Gastroesophageal sphincter (tissue), 3 donors: ENCODE measurements around the gene NEO1.

Experiments used
- CTCF ChIP-seq, 4 experiments: fragments of 200-600 bp in 2 of 4; fragments of 450-650 bp in 2 of 4; sonication (generic) in 1 of 4; IDR thresholded peaks; one replicate each; pipeline ENCODE4 v1.5.1; 2017 to 2019; ENCODE audit warnings: antibody characterized with exemption in 4 of 4, mild to moderate bottlenecking in 2 of 4, moderate library complexity in 2 of 4
- EP300 ChIP-seq: sonication (generic); formaldehyde crosslinking; IDR thresholded peaks from one replicate; pipeline ENCODE4 v1.6.1; 2017; ENCODE audit warnings: antibody characterized with exemption, mild to moderate bottlenecking
- POLR2A ChIP-seq, 2 donors: fragments of 450-650 bp; IDR thresholded peaks; one replicate each; pipeline ENCODE4 v1.6.1; 2017; ENCODE audit warnings: antibody characterized with exemption in 2 of 2, mild to moderate bottlenecking in 2 of 2, moderate library complexity in 1 of 2
- POLR2AphosphoS5 ChIP-seq: sonication (generic); formaldehyde crosslinking; IDR thresholded peaks from one replicate; pipeline ENCODE4 v1.6.1; 2017; ENCODE audit warnings: antibody characterized with exemption

- peak in 1 of 4 experiments; percentile 7 for TF ChIP-seq CTCF (IDR thresholded peaks at IDR 0.05)
- no peak for TF ChIP-seq EP300
- TF ChIP-seq POLR2AphosphoS5 = no peak
- no peak for TF ChIP-seq POLR2A (IDR thresholded peaks at IDR 0.05)
Observed at GRCh38 chr15:73249499-73249898, 197.2 kb downstream of the NEO1 start.
